IMR-90 (cell line): ENCODE measurements around the gene RAI1. TPM values are rescaled to one million over a fixed set of nuclear protein-coding genes. Genes with fewer than 3 reads are reported as not detected.

Source experiments
- ATAC-seq: fragments of 200-7000 bp; cut with Tn5 transposase; 2 replicates; pipeline ENCODE4 v1.9.1; 2020; ENCODE audit warnings: low read depth, mild to moderate bottlenecking, moderate library complexity
- BruUV-seq: library from RNA; stranded (reverse); fragments of 400-500 nt; replicated peaks from 2 replicates; lab custom pipeline; 2021; lab: Mats Ljungman, UMichigan
- CTCF ChIA-PET: fragments of 300-600 bp; formaldehyde crosslinking; extraction: SDS; loops from one replicate; lab custom pipeline; 2021; ENCODE audit warnings: antibody characterized with exemption; lab: Yijun Ruan, JAX
- POLR2A ChIA-PET: fragments of 300-600 bp; sonication (Branson Sonifier 250); formaldehyde crosslinking; loops from one replicate; lab custom pipeline; 2022; ENCODE audit warnings: antibody characterized with exemption; ENCODE audit not compliant: unreplicated experiment; lab: Charles Lee
- DNase-seq: peaks from one replicate; pipeline ENCODE4 v3.0.0; 2013
- H2AFZ ChIP-seq: replicated peaks from 2 replicates; pipeline ENCODE3; 2013; ENCODE audit warnings: low read length, mild to moderate bottlenecking; ENCODE audit not compliant: poor library complexity
- H2AK5ac ChIP-seq: 2 replicates; pipeline ENCODE4 v1.6.1; 2013; ENCODE audit warnings: low read depth, low read length, inconsistent platforms
- H2AK9ac ChIP-seq: replicated peaks from 2 replicates; pipeline ENCODE3; 2013; ENCODE audit warnings: mild to moderate bottlenecking, low read depth, low read length, moderate library complexity; ENCODE audit not compliant: poor library complexity
- H2BK120ac ChIP-seq: 2 replicates; pipeline ENCODE4 v1.6.1; 2013; ENCODE audit warnings: low read depth, low read length, inconsistent platforms
- H2BK15ac ChIP-seq: 3 replicates; pipeline ENCODE4 v1.6.1; 2013; ENCODE audit warnings: low read depth, low read length, inconsistent platforms
- H2BK20ac ChIP-seq: 2 replicates; pipeline ENCODE4 v1.6.1; 2013; ENCODE audit warnings: low read depth, mild to moderate bottlenecking, inconsistent platforms, low read length, moderate library complexity
- H2BK5ac ChIP-seq: 2 replicates; pipeline ENCODE4 v1.6.1; 2013; ENCODE audit warnings: mild to moderate bottlenecking, low read depth, low read length, inconsistent platforms; ENCODE audit not compliant: poor library complexity, severe bottlenecking
- H3K14ac ChIP-seq: replicated peaks from 2 replicates; pipeline ENCODE4 v1.6.1; 2013; ENCODE audit warnings: low read depth, low read length, inconsistent platforms
- H3K18ac ChIP-seq: 2 replicates; pipeline ENCODE4 v1.6.1; 2013; ENCODE audit warnings: low read depth, low read length, control low read depth
- H3K23ac ChIP-seq: 2 replicates; pipeline ENCODE4 v1.6.1; 2013; ENCODE audit warnings: low read depth, low read length, inconsistent platforms
- H3K27ac ChIP-seq: 2 replicates; pipeline ENCODE4 v1.5.1; 2013; ENCODE audit warnings: mild to moderate bottlenecking, control low read depth, low read length; ENCODE audit not compliant: insufficient read depth
- H3K27me3 ChIP-seq: 2 replicates; pipeline ENCODE4 v1.6.1; 2013; ENCODE audit warnings: low read length; ENCODE audit not compliant: control insufficient read depth, insufficient read depth
- H3K36me3 ChIP-seq: 2 replicates; pipeline ENCODE4 v1.6.1; 2013; ENCODE audit warnings: low read length, mixed read lengths; ENCODE audit not compliant: control insufficient read depth, insufficient read depth
- H3K4ac ChIP-seq: 2 replicates; pipeline ENCODE4 v1.6.1; 2013; ENCODE audit warnings: low read depth, low read length, inconsistent platforms
- H3K4me1 ChIP-seq: 2 replicates; pipeline ENCODE4 v1.6.1; 2013; ENCODE audit warnings: low read length, mixed read lengths; ENCODE audit not compliant: control insufficient read depth, insufficient read depth
- H3K4me2 ChIP-seq: 2 replicates; pipeline ENCODE4 v1.6.1; 2013; ENCODE audit warnings: low read depth, mild to moderate bottlenecking, control low read depth, low read length, moderate library complexity
- H3K4me3 ChIP-seq: 2 replicates; pipeline ENCODE4 v1.5.1; 2013; ENCODE audit warnings: low read depth, mild to moderate bottlenecking, control low read depth, low read length, moderate library complexity; ENCODE audit not compliant: insufficient read depth
- H3K56ac ChIP-seq: 2 replicates; pipeline ENCODE4 v1.6.1; 2013; ENCODE audit warnings: low read length, inconsistent platforms; ENCODE audit not compliant: insufficient read depth; ENCODE audit errors: extremely low read depth
- H3K79me1 ChIP-seq, 2 experiments: 2 replicates each; pipeline ENCODE4 v1.6.1; 2013; ENCODE audit warnings: low read length in 2 of 2, inconsistent platforms in 1 of 2, low read depth in 1 of 2
- H3K9ac ChIP-seq: 2 replicates; pipeline ENCODE4 v1.6.1; 2013; ENCODE audit warnings: low read depth, low read length, control low read depth
- H3K9me1 ChIP-seq: 2 replicates; pipeline ENCODE4 v1.6.1; 2013; ENCODE audit warnings: low read length, inconsistent platforms; ENCODE audit not compliant: insufficient read depth
- H3K9me3 ChIP-seq: 2 replicates; pipeline ENCODE4 v1.6.1; 2013; ENCODE audit warnings: low read length; ENCODE audit not compliant: control insufficient read depth, insufficient read depth
- H4K20me1 ChIP-seq: 2 replicates; pipeline ENCODE4 v1.6.1; 2013; ENCODE audit warnings: low read length, inconsistent platforms; ENCODE audit not compliant: insufficient read depth
- H4K5ac ChIP-seq: 2 replicates; pipeline ENCODE4 v1.6.1; 2013; ENCODE audit warnings: mild to moderate bottlenecking, low read depth, low read length, control low read depth
- H4K8ac ChIP-seq, 2 experiments: 2 replicates each; pipeline ENCODE4 v1.6.1; 2013; ENCODE audit warnings: low read depth in 2 of 2, low read length in 2 of 2, control low read depth in 1 of 2, inconsistent platforms in 1 of 2
- H4K91ac ChIP-seq: 2 replicates; pipeline ENCODE4 v1.6.1; 2013; ENCODE audit warnings: low read depth, low read length, inconsistent platforms; ENCODE audit not compliant: insufficient read depth
- MAZ ChIP-seq: IDR thresholded peaks from 2 replicates; pipeline ENCODE4 v1.6.1; 2012; ENCODE audit warnings: low read depth, mild to moderate bottlenecking, low read length, improper control_type of control experiment, moderate library complexity, borderline replicate concordance
- SMC3 ChIP-seq: fragments of 150-350 bp; IDR thresholded peaks from 2 replicates; pipeline ENCODE4 v1.6.1; 2016; ENCODE audit warnings: low read depth, mild to moderate bottlenecking, antibody characterized with exemption, low read length, moderate library complexity
- WGBS, 2 experiments: methylation state at CpG; one replicate each; pipeline versions ENCODE4 v1.1.5 to v1.1.7; 2013; ENCODE audit warnings: missing lambda C conversion rate in 2 of 2; ENCODE audit not compliant: insufficient read length in 1 of 2; ENCODE audit errors: extremely low coverage in 2 of 2; 5-methylcytosine and 5-hydroxymethylcytosine counted together
- dilution Hi-C: fragments of 300-500 bp; cut with HindIII; formaldehyde crosslinking; loops from one replicate; pipeline ENCODE4 v1.14.3; 2018; ENCODE audit warnings: low sequenced_read_pairs; ENCODE audit not compliant: unreplicated experiment
- in situ Hi-C: fragments of 300-500 bp; cut with MboI; formaldehyde crosslinking; loops from 3 replicates; pipeline ENCODE4 v1.14.3; 2019; ENCODE audit warnings: low sequenced_read_pairs, inconsistent platforms, mixed read lengths
- intact Hi-C: fragments of 100-400 bp; cut with micrococcal nuclease; formaldehyde crosslinking; loops from 2 replicates; pipeline ENCODE4 v1.10.0; 2022
- polyA plus RNA-seq, 3 experiments: library from polyadenylated mRNA; depleted of rRNA; stranded (reverse); fragments of >200 nt; gene quantifications; 2 replicates each; pipeline ENCODE4 v1.2.3, GENCODE V29; 2012; ENCODE audit warnings: low replicate concordance in 1 of 3
- total RNA-seq: library from RNA; depleted of rRNA; stranded (reverse); fragments of >200 nt; gene quantifications from 2 replicates; pipeline ENCODE4 v1.2.3, GENCODE V29; 2012
- TF ChIP-seq, protein P1 (sequence below): conservative IDR thresholded peaks from 2 replicates; pipeline ENCODE4 v1.5.1; 2012; ENCODE audit warnings: mild to moderate bottlenecking, low read depth, low read length, improper control_type of control experiment

Gene RAI1
- total and polyA plus RNA-seq, 2 of the 4 experiments (the other 2 are of a cell fraction) = 1.8 to 10.5 TPM

DNA sequence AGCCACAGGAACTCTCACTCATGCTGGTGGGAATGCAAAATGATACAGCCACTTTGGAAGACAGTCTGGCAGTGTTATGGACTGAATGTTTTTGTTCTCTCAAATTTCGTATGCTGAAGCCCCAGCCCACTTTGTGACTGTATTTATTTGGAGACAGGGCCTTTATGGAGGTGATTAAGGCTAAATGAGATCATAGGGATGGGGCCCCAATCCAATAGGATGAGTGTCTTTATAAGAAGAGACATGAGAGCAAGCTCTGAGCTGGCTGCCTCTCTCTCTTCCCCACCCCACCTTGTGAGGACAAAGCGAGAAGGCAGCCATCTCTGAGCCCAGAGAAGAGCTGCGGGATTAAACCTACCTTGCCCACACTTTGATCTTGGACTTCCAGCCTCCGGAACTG lies 21.9 kb upstream of the RAI1 start:
- H3K36me3 ChIP-seq = no peaks in the 10 kb centered on the region
- no peak overlapping the region for H3K27ac ChIP-seq

More for the DNA sequence above, 21.9 kb upstream of the RAI1 start:
- peaks cover 5% of the 10 kb centered on the region; the same call in 1 of the 2 replicates for H3K27me3 ChIP-seq
- no TSS peak for BruUV-seq
- dilution Hi-C loops = no loop called here
- H3K4me3 ChIP-seq = no peak overlapping the region
- no peak overlapping the region for H2BK5ac ChIP-seq
- H3K79me1 ChIP-seq = no peaks in the 10 kb centered on the region
- no peak overlapping the region for H4K8ac ChIP-seq
- H3K9me1 ChIP-seq = peaks cover 14% of the 10 kb centered on the region
- peaks cover 21% of the 10 kb centered on the region for H3K9me3 ChIP-seq
- H2BK15ac ChIP-seq = no peak overlapping the region
- intact Hi-C loops = no loop called here
- ChIA-PET POLR2A (no interaction called here), CTCF (no interaction called here)
- in situ Hi-C loops = no loop called here
- H3K4ac ChIP-seq = no peak overlapping the region
- no peak overlapping the region for H3K56ac ChIP-seq
- H3K9ac ChIP-seq = no peak overlapping the region
- peaks cover 6% of the 10 kb centered on the region for H3K4me1 ChIP-seq
- no peak for ATAC-seq
- no peak overlapping the region for H3K14ac ChIP-seq
- no peak overlapping the region for H4K5ac ChIP-seq
- no peak overlapping the region for H2AK9ac ChIP-seq
- no peaks in the 10 kb centered on the region for H4K20me1 ChIP-seq
- DNase-seq = no peak
- 50% methylated on average over 1 of the region's 4 CpGs; no CpG with 5 or more reads in 1 of the 2 experiments for WGBS, 2 experiments
- H3K18ac ChIP-seq = no peak overlapping the region
- TF ChIP-seq, protein P1, sequence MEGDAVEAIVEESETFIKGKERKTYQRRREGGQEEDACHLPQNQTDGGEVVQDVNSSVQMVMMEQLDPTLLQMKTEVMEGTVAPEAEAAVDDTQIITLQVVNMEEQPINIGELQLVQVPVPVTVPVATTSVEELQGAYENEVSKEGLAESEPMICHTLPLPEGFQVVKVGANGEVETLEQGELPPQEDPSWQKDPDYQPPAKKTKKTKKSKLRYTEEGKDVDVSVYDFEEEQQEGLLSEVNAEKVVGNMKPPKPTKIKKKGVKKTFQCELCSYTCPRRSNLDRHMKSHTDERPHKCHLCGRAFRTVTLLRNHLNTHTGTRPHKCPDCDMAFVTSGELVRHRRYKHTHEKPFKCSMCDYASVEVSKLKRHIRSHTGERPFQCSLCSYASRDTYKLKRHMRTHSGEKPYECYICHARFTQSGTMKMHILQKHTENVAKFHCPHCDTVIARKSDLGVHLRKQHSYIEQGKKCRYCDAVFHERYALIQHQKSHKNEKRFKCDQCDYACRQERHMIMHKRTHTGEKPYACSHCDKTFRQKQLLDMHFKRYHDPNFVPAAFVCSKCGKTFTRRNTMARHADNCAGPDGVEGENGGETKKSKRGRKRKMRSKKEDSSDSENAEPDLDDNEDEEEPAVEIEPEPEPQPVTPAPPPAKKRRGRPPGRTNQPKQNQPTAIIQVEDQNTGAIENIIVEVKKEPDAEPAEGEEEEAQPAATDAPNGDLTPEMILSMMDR = no peak
- no peak for TF ChIP-seq MAZ
- no peak for TF ChIP-seq SMC3
- H2BK120ac ChIP-seq = no peak overlapping the region
- no peak overlapping the region for H3K4me2 ChIP-seq
- no peak overlapping the region for H2BK20ac ChIP-seq
- H4K91ac ChIP-seq = no peak overlapping the region
- no peak overlapping the region for H2AFZ ChIP-seq
- H3K23ac ChIP-seq = no peak overlapping the region
- no peak overlapping the region for H2AK5ac ChIP-seq
